Progenitor cell of endocrine pancreas (in vitro differentiated cells): ENCODE results near the gene CPA5. TPM values are rescaled to one million over a fixed set of nuclear protein-coding genes. Genes with fewer than 3 reads are reported as not detected.

Source experiments
- DNase-seq: peaks from one replicate; pipeline ENCODE4 v3.0.0; 2021; ENCODE audit warnings: low spot score; ENCODE audit not compliant: unreplicated experiment
- H3K27ac Mint-ChIP-seq: 2 replicates; pipeline ENCODE4 v1.8.0; 2021; ENCODE audit warnings: mild to moderate bottlenecking, moderate library complexity, mixed read lengths
- H3K27me3 Mint-ChIP-seq: 2 replicates; pipeline ENCODE4 v1.8.0; 2021; ENCODE audit warnings: mixed read lengths
- H3K36me3 Mint-ChIP-seq: 2 replicates; pipeline ENCODE4 v1.8.0; 2022; ENCODE audit warnings: mixed read lengths; ENCODE audit not compliant: insufficient read depth
- H3K4me1 Mint-ChIP-seq: 2 replicates; pipeline ENCODE4 v1.8.0; 2021; ENCODE audit warnings: low read depth, mixed read lengths
- H3K4me3 Mint-ChIP-seq: 2 replicates; pipeline ENCODE4 v1.8.0; 2021; ENCODE audit warnings: low read depth, mild to moderate bottlenecking, moderate library complexity, mixed read lengths
- H3K9me3 Mint-ChIP-seq: 2 replicates; pipeline ENCODE4 v1.8.0; 2021; ENCODE audit warnings: low read depth, mixed read lengths
- total RNA-seq: library from RNA; stranded (reverse); gene quantifications from 2 replicates; pipeline ENCODE4 v1.2.1, GENCODE V29; 2021
- TF ChIP-seq, protein P1 (sequence below): fragments of 200-600 bp; sonication (generic); IDR thresholded peaks from one replicate; pipeline ENCODE4 v1.5.0; 2021; ENCODE audit warnings: antibody characterized with exemption, mild to moderate bottlenecking; ENCODE audit not compliant: unreplicated experiment

The CPA5 gene
- total RNA-seq, 1 donor from 2014 or later, result not detected

DNA sequence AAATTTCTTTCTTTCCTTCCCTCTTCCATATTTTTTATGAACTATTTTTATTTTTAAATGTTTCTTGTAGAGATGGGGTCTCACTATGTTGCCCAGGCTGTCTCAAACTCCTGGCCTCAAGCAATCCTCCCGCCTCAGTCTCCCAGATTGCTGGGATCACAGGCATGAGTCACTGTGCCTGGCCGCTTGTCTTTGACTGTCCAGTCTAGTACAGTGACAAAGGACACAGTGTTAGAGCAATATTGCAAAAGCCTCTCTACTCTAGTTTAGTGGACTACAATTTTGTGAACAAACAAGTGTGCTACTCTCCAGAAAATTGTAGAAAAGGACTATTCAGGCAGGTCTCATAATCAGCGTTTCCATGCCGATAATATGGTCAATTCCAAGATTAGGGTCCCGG, 40.6 kb upstream of the CPA5 start:
- Mint-ChIP-seq H3K9me3 (no peaks in the 10 kb centered on the region), H3K36me3 (peaks cover 3% of the 10 kb centered on the region), H3K27ac (peak overlapping the region; percentile 65), H3K4me1 (peaks cover 15% of the 10 kb centered on the region), H3K4me3 (no peak overlapping the region), H3K27me3 (no peaks in the 10 kb centered on the region)
- TF ChIP-seq, protein P1, sequence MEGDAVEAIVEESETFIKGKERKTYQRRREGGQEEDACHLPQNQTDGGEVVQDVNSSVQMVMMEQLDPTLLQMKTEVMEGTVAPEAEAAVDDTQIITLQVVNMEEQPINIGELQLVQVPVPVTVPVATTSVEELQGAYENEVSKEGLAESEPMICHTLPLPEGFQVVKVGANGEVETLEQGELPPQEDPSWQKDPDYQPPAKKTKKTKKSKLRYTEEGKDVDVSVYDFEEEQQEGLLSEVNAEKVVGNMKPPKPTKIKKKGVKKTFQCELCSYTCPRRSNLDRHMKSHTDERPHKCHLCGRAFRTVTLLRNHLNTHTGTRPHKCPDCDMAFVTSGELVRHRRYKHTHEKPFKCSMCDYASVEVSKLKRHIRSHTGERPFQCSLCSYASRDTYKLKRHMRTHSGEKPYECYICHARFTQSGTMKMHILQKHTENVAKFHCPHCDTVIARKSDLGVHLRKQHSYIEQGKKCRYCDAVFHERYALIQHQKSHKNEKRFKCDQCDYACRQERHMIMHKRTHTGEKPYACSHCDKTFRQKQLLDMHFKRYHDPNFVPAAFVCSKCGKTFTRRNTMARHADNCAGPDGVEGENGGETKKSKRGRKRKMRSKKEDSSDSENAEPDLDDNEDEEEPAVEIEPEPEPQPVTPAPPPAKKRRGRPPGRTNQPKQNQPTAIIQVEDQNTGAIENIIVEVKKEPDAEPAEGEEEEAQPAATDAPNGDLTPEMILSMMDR, result no peak
- DNase-seq, result no peak

DNA sequence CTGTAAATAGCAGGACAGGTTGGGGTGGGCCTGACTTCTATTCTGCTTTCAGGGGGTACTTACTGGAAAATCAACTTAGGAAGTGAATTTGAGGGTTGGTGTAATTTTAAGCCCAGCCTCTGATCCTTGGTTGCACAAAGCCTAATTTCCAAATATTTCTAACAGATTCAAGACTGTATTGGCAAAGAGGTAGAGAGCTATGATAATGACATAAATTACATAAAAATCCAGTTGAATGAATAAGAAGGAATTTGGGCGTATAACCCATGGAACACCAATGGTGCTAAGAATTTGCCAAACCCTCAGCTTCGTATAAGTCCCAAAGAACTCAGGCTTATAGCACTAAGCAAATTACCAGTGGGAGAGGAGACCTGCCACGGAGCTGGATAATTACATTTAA, 39.7 kb upstream of the CPA5 start:
- no peaks in the 10 kb centered on the region for H3K9me3 Mint-ChIP-seq
- H3K36me3 Mint-ChIP-seq, result peaks cover 3% of the 10 kb centered on the region
- no peak overlapping the region for H3K27ac Mint-ChIP-seq
- peaks cover 15% of the 10 kb centered on the region for H3K4me1 Mint-ChIP-seq
- H3K4me3 Mint-ChIP-seq, result no peak overlapping the region
- TF ChIP-seq, protein P1, result no peak
- DNase-seq, result no peak
- no peaks in the 10 kb centered on the region for H3K27me3 Mint-ChIP-seq

DNA sequence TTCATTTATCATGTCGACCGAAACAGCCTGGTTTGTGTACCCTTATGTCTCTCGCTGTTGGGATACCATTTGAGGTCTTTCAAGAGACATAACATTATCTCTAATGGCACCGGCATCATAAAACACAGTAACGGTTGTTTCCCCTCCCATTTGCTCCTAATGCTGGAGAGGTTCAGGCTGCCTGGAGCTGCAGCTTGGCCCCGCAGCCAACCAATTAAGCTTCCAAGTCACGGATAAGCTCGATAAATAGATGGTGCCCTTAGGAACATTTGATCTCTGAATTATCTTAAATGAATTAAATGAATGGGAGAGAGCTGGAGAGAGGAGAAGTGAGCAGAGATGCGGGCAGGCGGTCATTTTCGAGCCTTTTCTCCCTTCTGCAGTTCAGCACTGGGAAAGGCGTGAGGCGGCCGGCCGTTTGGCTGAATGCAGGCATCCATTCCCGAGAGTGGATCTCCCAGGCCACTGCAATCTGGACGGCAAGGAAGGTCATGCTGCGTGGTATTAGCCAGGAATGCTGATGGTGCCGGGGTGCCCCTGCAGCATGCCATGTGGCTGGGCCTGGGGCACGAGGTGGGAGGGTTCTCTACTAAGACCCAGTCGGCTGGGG, 39.1 kb upstream of the CPA5 start:
- Mint-ChIP-seq H3K4me1 (peaks cover 15% of the 10 kb centered on the region), H3K9me3 (no peaks in the 10 kb centered on the region), H3K27ac (no peak overlapping the region), H3K36me3 (peaks cover 3% of the 10 kb centered on the region), H3K27me3 (no peaks in the 10 kb centered on the region), H3K4me3 (no peak overlapping the region)
- TF ChIP-seq, protein P1, result no peak
- no peak for DNase-seq

DNA sequence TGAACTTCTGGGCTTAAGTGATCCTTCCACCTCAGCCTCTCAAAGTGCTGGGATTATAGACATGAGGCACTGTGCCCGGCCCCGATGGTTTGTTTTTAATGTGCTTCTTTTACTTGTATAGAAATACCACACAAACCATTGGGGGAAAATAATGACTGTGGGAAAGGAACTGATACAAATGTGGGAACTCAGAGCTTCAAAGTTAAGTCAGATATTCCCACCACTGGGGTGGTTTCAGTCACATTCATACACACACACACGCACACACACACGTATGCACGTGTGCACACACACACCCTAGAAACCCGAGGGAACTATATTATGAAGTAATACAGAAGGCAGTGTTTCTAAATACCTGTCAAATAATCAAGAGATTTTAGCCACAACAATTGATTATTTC, 34.6 kb upstream of the CPA5 start:
- Mint-ChIP-seq H3K27ac (no peak overlapping the region), H3K4me1 (no peaks in the 10 kb centered on the region), H3K27me3 (no peaks in the 10 kb centered on the region), H3K4me3 (no peak overlapping the region), H3K36me3 (peaks cover 5% of the 10 kb centered on the region), H3K9me3 (peaks cover 8% of the 10 kb centered on the region)
- TF ChIP-seq, protein P1, result no peak
- no peak for DNase-seq

DNA sequence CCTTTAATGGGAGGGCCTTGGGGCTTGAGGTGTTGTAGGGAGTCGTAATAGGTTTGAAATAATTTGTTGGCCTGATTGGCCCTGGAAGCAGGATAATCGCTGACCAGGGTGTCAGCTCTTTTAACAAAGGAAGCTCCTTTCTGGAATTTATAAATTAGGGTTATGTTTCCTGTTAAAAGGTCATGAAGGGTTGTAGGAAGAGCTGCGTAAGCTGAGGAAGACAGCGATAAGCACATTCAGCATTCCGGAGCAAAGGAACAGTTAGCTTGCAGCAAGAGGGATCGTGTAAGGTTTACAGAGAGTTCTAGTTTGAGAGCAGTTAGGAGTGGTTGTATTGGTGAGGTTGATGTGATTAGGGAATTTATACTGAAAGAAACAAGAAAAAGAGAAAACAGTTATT, 30.3 kb upstream of the CPA5 start:
- Mint-ChIP-seq H3K4me1 (no peaks in the 10 kb centered on the region), H3K4me3 (no peak overlapping the region), H3K36me3 (peaks cover 5% of the 10 kb centered on the region), H3K9me3 (peaks cover 8% of the 10 kb centered on the region), H3K27ac (no peak overlapping the region), H3K27me3 (no peaks in the 10 kb centered on the region)
- DNase-seq, result no peak
- TF ChIP-seq, protein P1, result no peak
